GM18526 (cell line): ENCODE data around the gene MRPS6.

Experiments used
- POLR2A ChIP-seq: IDR thresholded peaks from 3 replicates; pipeline ENCODE4 v1.6.1; 2011; ENCODE audit not compliant: insufficient read length; ENCODE audit errors: extremely low read depth

The MRPS6 gene

DNA sequence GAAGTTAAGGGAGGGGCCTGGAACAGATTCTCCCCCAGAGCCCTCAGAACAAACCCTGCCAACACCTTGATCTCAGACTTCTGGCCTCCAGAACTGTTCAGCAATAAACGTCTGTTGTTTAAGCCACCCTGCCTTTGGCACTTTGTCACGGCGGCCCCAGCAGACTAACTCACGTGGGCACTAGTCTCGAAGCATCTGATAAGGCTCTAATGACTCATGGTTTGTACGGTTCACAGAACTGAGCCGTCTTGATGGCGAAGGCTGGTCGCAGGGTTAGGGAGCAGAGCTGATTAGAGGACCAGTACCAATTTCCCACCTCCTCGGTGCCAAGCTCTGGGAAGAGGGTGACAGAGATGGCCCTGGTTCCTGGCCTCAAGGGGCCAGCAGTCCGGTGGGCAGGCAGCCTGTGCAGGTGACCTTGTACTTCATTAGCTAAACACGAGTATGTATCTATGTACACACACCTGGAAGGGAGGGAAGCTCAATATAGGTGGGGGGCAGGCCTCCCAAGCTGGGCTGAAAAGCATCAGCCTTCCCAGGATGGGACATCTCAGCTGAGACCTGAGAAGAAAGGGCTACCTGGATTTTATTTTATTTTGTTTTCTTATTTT is 112.8 kb downstream of the MRPS6 start:
- TF ChIP-seq POLR2A: no peak

DNA sequence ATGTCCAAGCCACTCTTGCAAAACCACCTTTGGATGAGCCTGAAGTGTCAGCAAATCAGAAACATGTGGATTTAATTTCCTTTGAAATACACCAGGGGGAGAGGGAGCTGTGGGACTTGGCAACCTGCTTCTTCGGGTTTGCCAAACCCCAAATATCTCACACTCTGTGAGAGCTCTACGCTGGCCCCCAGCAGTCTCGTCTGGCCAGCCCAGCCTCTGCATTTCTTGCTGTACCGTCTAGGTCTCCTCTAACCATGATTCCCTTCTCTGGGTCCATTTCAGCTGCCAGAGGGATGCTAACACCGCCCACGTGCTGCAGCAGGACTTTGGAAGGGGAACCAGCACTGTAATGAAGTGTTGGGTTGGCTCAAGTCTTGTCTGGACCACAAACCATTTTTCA is 114.6 kb downstream of the MRPS6 start:
- no peak for TF ChIP-seq POLR2A

GRCh38 chr21:34189506-34189905 is 116.1 kb downstream of the MRPS6 start:
- TF ChIP-seq POLR2A: no peak

- TF ChIP-seq POLR2A: no peak
Observed at GRCh38 chr21:34190576-34191321, 117.4 kb downstream of the MRPS6 start.

DNA sequence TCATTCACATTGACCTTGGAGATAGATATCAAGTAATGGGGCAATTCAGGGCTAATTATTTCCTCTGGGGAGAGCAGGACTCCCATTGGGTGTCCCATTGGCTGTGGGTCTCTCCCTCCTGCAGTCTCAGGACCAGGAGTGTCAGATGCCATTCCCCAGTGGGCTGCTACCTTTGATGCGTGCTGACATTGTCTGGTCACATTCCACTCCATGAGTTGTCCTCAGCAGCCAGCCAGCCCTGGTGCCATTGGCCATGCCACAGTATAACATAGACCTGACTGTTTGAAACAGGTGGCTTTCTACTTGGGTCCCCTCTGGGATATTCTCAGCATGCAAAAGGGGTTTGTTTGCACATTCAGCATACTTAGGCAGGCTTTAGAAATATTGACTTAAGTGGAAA is 118.5 kb downstream of the MRPS6 start:
- no peak for TF ChIP-seq POLR2A
